Osteocyte (in vitro differentiated cells): ENCODE data around the gene SYNDIG1. TPM values are rescaled to one million over a fixed set of nuclear protein-coding genes. Genes with fewer than 3 reads are reported as not detected.

Experiments
- DNase-seq: peaks from one replicate; pipeline ENCODE4 v3.0.0; 2021; ENCODE audit warnings: mixed read lengths; ENCODE audit not compliant: unreplicated experiment; ENCODE audit errors: extremely low spot score
- H3K27ac Mint-ChIP-seq: one replicate; pipeline ENCODE4 v1.8.0; 2021; ENCODE audit warnings: mild to moderate bottlenecking, mixed read lengths; ENCODE audit not compliant: unreplicated experiment
- H3K27me3 Mint-ChIP-seq: one replicate; pipeline ENCODE4 v1.8.0; 2021; ENCODE audit warnings: mixed read lengths; ENCODE audit not compliant: unreplicated experiment
- H3K36me3 Mint-ChIP-seq: one replicate; pipeline ENCODE4 v1.8.0; 2021; ENCODE audit warnings: mixed read lengths; ENCODE audit not compliant: unreplicated experiment
- H3K4me1 Mint-ChIP-seq: one replicate; pipeline ENCODE4 v1.8.0; 2021; ENCODE audit warnings: mixed read lengths; ENCODE audit not compliant: unreplicated experiment
- H3K4me3 Mint-ChIP-seq: one replicate; pipeline ENCODE4 v1.8.0; 2021; ENCODE audit warnings: mild to moderate bottlenecking, moderate library complexity, mixed read lengths; ENCODE audit not compliant: unreplicated experiment
- H3K9me3 Mint-ChIP-seq: one replicate; pipeline ENCODE4 v1.8.0; 2021; ENCODE audit warnings: mixed read lengths; ENCODE audit not compliant: unreplicated experiment
- total RNA-seq: library from RNA; stranded (reverse); gene quantifications from 2 replicates; pipeline ENCODE4 v1.2.1, GENCODE V29; 2021
- TF ChIP-seq, protein P1 (sequence below): fragments of 200-600 bp; sonication (generic); IDR thresholded peaks from 2 replicates; pipeline ENCODE4 v1.5.0; 2021; ENCODE audit warnings: antibody characterized with exemption, mild to moderate bottlenecking, moderate library complexity

SYNDIG1 gene
- total RNA-seq, 1 donor from 2014 or later, result 0.40 TPM

- TF ChIP-seq, protein P1, sequence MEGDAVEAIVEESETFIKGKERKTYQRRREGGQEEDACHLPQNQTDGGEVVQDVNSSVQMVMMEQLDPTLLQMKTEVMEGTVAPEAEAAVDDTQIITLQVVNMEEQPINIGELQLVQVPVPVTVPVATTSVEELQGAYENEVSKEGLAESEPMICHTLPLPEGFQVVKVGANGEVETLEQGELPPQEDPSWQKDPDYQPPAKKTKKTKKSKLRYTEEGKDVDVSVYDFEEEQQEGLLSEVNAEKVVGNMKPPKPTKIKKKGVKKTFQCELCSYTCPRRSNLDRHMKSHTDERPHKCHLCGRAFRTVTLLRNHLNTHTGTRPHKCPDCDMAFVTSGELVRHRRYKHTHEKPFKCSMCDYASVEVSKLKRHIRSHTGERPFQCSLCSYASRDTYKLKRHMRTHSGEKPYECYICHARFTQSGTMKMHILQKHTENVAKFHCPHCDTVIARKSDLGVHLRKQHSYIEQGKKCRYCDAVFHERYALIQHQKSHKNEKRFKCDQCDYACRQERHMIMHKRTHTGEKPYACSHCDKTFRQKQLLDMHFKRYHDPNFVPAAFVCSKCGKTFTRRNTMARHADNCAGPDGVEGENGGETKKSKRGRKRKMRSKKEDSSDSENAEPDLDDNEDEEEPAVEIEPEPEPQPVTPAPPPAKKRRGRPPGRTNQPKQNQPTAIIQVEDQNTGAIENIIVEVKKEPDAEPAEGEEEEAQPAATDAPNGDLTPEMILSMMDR, result no peak
- H3K9me3 Mint-ChIP-seq, result no peaks in the 10 kb centered on the region
- H3K4me3 Mint-ChIP-seq, result no peak overlapping the region
- peaks cover 12% of the 10 kb centered on the region for H3K4me1 Mint-ChIP-seq
- no peak overlapping the region for H3K27ac Mint-ChIP-seq
- peaks cover 7% of the 10 kb centered on the region for H3K27me3 Mint-ChIP-seq
- no peak for DNase-seq
- no peaks in the 10 kb centered on the region for H3K36me3 Mint-ChIP-seq
Observed at GRCh38 chr20:24662322-24662721, 192.9 kb downstream of the SYNDIG1 start.

GRCh38 chr20:24662752-24663365 is 193.4 kb downstream of the SYNDIG1 start:
- Mint-ChIP-seq H3K36me3 (no peaks in the 10 kb centered on the region), H3K9me3 (no peaks in the 10 kb centered on the region), H3K4me1 (peaks cover 8% of the 10 kb centered on the region), H3K27me3 (peaks cover 7% of the 10 kb centered on the region), H3K4me3 (no peak overlapping the region), H3K27ac (no peak overlapping the region)
- TF ChIP-seq, protein P1, result no peak
- no peak for DNase-seq

DNA sequence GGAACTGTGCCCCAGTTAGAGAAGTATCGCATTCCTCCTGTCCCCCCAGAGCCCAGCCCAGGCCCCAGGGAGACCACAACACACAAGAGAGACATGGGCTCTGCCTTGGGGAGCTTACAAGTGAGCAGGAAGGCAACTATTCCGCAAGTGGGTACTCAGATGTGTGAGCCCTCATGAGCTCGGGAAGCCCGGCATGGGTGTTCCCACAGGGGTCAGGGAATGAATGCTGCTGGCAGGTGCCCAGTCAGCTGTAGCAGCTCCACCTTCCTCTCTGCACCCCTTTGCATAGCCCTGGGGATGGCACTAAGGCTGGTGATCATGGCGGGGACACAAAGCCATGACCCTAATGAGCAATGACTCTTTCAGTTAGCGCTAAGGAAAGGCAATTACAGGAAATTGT is 194.1 kb downstream of the SYNDIG1 start:
- DNase-seq, result no peak
- Mint-ChIP-seq H3K27ac (no peak overlapping the region), H3K9me3 (no peaks in the 10 kb centered on the region), H3K4me3 (no peak overlapping the region), H3K27me3 (peaks cover 7% of the 10 kb centered on the region), H3K4me1 (peaks cover 6% of the 10 kb centered on the region), H3K36me3 (no peaks in the 10 kb centered on the region)
- TF ChIP-seq, protein P1, result no peak

DNA sequence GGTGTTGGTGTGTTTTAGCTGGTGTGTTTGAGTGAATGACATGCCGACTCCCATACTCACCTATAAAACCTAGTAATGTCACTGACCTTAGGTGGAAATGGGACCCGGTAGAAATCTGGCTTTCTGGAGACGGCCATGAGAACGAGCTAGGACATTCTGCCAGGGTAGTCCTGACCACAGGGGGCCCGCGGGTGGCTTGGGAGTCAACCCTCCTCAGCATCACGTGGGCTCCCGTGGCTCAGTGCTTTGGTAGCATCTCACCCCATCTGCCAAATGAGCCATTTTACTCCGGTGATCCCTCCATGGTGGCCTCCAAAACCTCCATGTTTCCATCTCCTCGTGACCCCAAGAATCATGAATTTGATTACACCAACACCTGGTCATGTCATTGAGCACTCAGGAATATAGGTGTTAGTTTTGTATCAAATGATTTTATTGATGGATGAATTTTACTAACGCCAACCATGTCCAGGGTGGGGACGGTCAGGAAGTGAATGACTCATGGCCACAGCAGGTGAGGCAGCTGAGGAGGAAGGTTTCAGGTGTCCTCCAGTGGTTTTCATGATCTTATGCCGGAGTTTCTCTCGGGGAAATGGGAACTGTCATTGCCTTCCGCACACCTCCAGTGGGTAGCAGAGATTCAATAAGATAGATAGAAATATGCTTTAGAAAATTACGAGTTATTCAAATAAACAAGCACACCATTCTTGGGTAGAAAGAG is 195.0 kb downstream of the SYNDIG1 start:
- Mint-ChIP-seq H3K4me3 (no peak overlapping the region), H3K36me3 (no peaks in the 10 kb centered on the region), H3K27me3 (peaks cover 7% of the 10 kb centered on the region), H3K9me3 (no peaks in the 10 kb centered on the region), H3K4me1 (peaks cover 4% of the 10 kb centered on the region), H3K27ac (no peak overlapping the region)
- TF ChIP-seq, protein P1, result no peak
- no peak for DNase-seq

GRCh38 chr20:24665196-24665595 is 195.8 kb downstream of the SYNDIG1 start:
- no peak overlapping the region for H3K4me3 Mint-ChIP-seq
- H3K4me1 Mint-ChIP-seq, result peaks cover 4% of the 10 kb centered on the region
- peaks cover 7% of the 10 kb centered on the region for H3K27me3 Mint-ChIP-seq
- TF ChIP-seq, protein P1, result no peak
- no peak overlapping the region for H3K27ac Mint-ChIP-seq
- no peak for DNase-seq
- H3K9me3 Mint-ChIP-seq, result no peaks in the 10 kb centered on the region
- no peaks in the 10 kb centered on the region for H3K36me3 Mint-ChIP-seq
